AG04450 (cell line): Measurements from ENCODE around the gene ACTN2. TPM values are rescaled to one million over a fixed set of nuclear protein-coding genes. Genes with fewer than 3 reads are reported as not detected.

Source experiments
- CTCF ChIA-PET: fragments of 300-600, 350-600 bp; formaldehyde crosslinking; extraction: SDS; loops from one replicate; lab custom pipeline; 2022; ENCODE audit warnings: antibody characterized with exemption, inconsistent platforms; lab: Charles Lee
- POLR2A ChIA-PET: fragments of 350-600 bp; formaldehyde crosslinking; extraction: SDS; loops from one replicate; lab custom pipeline; 2021; ENCODE audit warnings: antibody characterized with exemption, inconsistent platforms; lab: Yijun Ruan, JAX
- DNase-seq: peaks from one replicate; pipeline ENCODE4 v3.0.0-alpha.2; 2011; ENCODE audit warnings: low read depth, low spot score
- H3K27ac ChIP-seq: one replicate; pipeline ENCODE4 v1.5.1; 2012; ENCODE audit warnings: low read depth, low read length, control low read depth
- H3K27me3 ChIP-seq: one replicate; pipeline ENCODE4 v1.6.0; 2012; ENCODE audit warnings: low read length; ENCODE audit not compliant: control insufficient read depth, insufficient read depth
- H3K4me3 ChIP-seq: 2 replicates; pipeline ENCODE4 v1.5.1; 2011; ENCODE audit warnings: mild to moderate bottlenecking, low read depth, low read length, control low read depth
- H3K9me3 ChIP-seq: 2 replicates; pipeline ENCODE4 v1.5.1; 2012; ENCODE audit warnings: low read length; ENCODE audit not compliant: control insufficient read depth, insufficient read depth
- CTCF ChIP-seq: IDR thresholded peaks from 2 replicates; pipeline ENCODE4 v1.5.1; 2011; ENCODE audit warnings: low read depth, low read length, control low read depth, inconsistent platforms
- polyA plus RNA-seq: library from polyadenylated mRNA; depleted of rRNA; stranded (reverse); fragments of >200 nt; gene quantifications from 2 replicates; pipeline ENCODE4 v1.2.3, GENCODE V29; 2011

ACTN2 gene
- polyA plus RNA-seq, 1 experiment = not detected

GRCh38 chr1:236760986-236761385, 74.7 kb downstream of the ACTN2 start:
- CTCF ChIA-PET = interaction anchor here (0.7 to 3.1 kb wide), 3 partner anchors 7 to 97 kb away, joined by 11 to 36 read pairs (median 11); no protein-coding TSS in a partner anchor
- H3K4me3 ChIP-seq = no peak overlapping the region
- POLR2A ChIA-PET = interaction anchor here (0.6 kb wide), 1 partner anchor 31 kb away, joined by 7 read pairs; no protein-coding TSS in a partner anchor
- no peak overlapping the region for H3K27ac ChIP-seq
- TF ChIP-seq CTCF = no peak
- no peaks in the 10 kb centered on the region for H3K27me3 ChIP-seq
- H3K9me3 ChIP-seq = no peaks in the 10 kb centered on the region
- no peak for DNase-seq

GRCh38 chr1:236761397-236762132, 75.3 kb downstream of the ACTN2 start:
- H3K9me3 ChIP-seq = no peaks in the 10 kb centered on the region
- no peaks in the 10 kb centered on the region for H3K27me3 ChIP-seq
- H3K4me3 ChIP-seq = no peak overlapping the region
- ChIA-PET CTCF (interaction anchor here (0.6 to 1.0 kb wide), 2 partner anchors 71 to 152 kb away, joined by 3 read pairs; no protein-coding TSS in a partner anchor), POLR2A (no interaction called here)
- H3K27ac ChIP-seq = no peak overlapping the region
- no peak for DNase-seq
- TF ChIP-seq CTCF = no peak

- CTCF ChIA-PET = interaction anchor here (0.6 to 1.0 kb wide), 2 partner anchors 70 to 153 kb away, joined by 3 read pairs; no protein-coding TSS in a partner anchor
- no peak for DNase-seq
- POLR2A ChIA-PET = no interaction called here
- no peak overlapping the region for H3K4me3 ChIP-seq
- H3K27me3 ChIP-seq = no peaks in the 10 kb centered on the region
- H3K27ac ChIP-seq = no peak overlapping the region
- no peak for TF ChIP-seq CTCF
- no peaks in the 10 kb centered on the region for H3K9me3 ChIP-seq
These were observed 76.1 kb downstream of the ACTN2 start for GRCh38 chr1:236762410-236762809.

GRCh38 chr1:236765831-236766230, 79.5 kb downstream of the ACTN2 start:
- CTCF ChIA-PET = no interaction called here
- no peak for TF ChIP-seq CTCF
- POLR2A ChIA-PET = interaction anchor here (0.7 kb wide), 1 partner anchor 462 kb away, joined by 4 read pairs; no protein-coding TSS in a partner anchor
- Histone ChIP-seq H3K27ac (no peak overlapping the region), H3K9me3 (no peaks in the 10 kb centered on the region), H3K4me3 (no peak overlapping the region), H3K27me3 (no peaks in the 10 kb centered on the region)
- no peak for DNase-seq

- ChIA-PET POLR2A (no interaction called here), CTCF (interaction anchor here (3.9 kb wide), 1 partner anchor 7 kb away, joined by 36 read pairs; no protein-coding TSS in a partner anchor)
- no peak for TF ChIP-seq CTCF
- DNase-seq = no peak
- Histone ChIP-seq H3K4me3 (no peak overlapping the region), H3K27me3 (no peaks in the 10 kb centered on the region), H3K9me3 (no peaks in the 10 kb centered on the region), H3K27ac (no peak overlapping the region)
These were observed 80.2 kb downstream of the ACTN2 start for GRCh38 chr1:236766506-236766905.
